Stomach smooth muscle (tissue), 2 donors: ENCODE results near the gene CRYL1.

ENCODE experiments used
- H3K27ac ChIP-seq: one replicate; pipeline ENCODE4 v1.7.0; 2013; ENCODE audit warnings: mild to moderate bottlenecking, low read length, inconsistent platforms
- H3K27me3 ChIP-seq, 2 donors: one replicate each; pipeline ENCODE4 v1.7.0; 2013; ENCODE audit warnings: low read length in 2 of 2; ENCODE audit not compliant: insufficient read depth in 2 of 2, control insufficient read depth in 1 of 2
- H3K36me3 ChIP-seq, 2 donors: one replicate each; pipeline ENCODE4 v1.7.0; 2013; ENCODE audit warnings: low read length in 2 of 2; ENCODE audit not compliant: control insufficient read depth in 2 of 2, insufficient read depth in 2 of 2
- H3K4me1 ChIP-seq: one replicate; pipeline ENCODE4 v1.7.0; 2013; ENCODE audit warnings: low read length; ENCODE audit not compliant: control insufficient read depth, insufficient read depth
- H3K4me3 ChIP-seq, 2 donors: one replicate each; pipeline ENCODE4 v1.7.0; 2013; ENCODE audit warnings: low read length in 2 of 2
- H3K9ac ChIP-seq, 2 donors: one replicate each; pipeline ENCODE4 v1.7.0; 2013; ENCODE audit warnings: low read length in 2 of 2, mild to moderate bottlenecking in 1 of 2
- H3K9me3 ChIP-seq, 2 donors: one replicate each; pipeline ENCODE4 v1.7.0; 2013; ENCODE audit warnings: low read length in 2 of 2; ENCODE audit not compliant: control insufficient read depth in 2 of 2
- donor health status: healthy.
- donor health status: Pancreatic carcinoma.

CRYL1 gene

GRCh38 chr13:20370815-20371421 lies 154.7 kb downstream of the CRYL1 start:
- H3K4me1 ChIP-seq = no peaks in the 10 kb centered on the region
- H3K9me3 ChIP-seq = no peaks in the 10 kb centered on the region
- H3K27me3 ChIP-seq = no peaks in the 10 kb centered on the region
- no peak overlapping the region for H3K4me3 ChIP-seq
- no peak overlapping the region for H3K9ac ChIP-seq
- H3K27ac ChIP-seq = no peak overlapping the region
- no peaks in the 10 kb centered on the region for H3K36me3 ChIP-seq

- no peak overlapping the region for H3K27ac ChIP-seq
- no peaks in the 10 kb centered on the region for H3K4me1 ChIP-seq
- no peaks in the 10 kb centered on the region for H3K9me3 ChIP-seq
- H3K4me3 ChIP-seq = no peak overlapping the region
- no peaks in the 10 kb centered on the region for H3K36me3 ChIP-seq
- no peak overlapping the region for H3K9ac ChIP-seq
- peaks cover 0 to 2% of the 10 kb centered on the region in 2 donors for H3K27me3 ChIP-seq
Observed at GRCh38 chr13:20369886-20370361, 155.7 kb downstream of the CRYL1 start.

GRCh38 chr13:20366056-20366455 lies 159.6 kb downstream of the CRYL1 start:
- no peak overlapping the region for H3K9ac ChIP-seq
- H3K27me3 ChIP-seq = peaks cover 0 to 4% of the 10 kb centered on the region in 2 donors
- H3K36me3 ChIP-seq = no peaks in the 10 kb centered on the region
- no peak overlapping the region for H3K27ac ChIP-seq
- no peaks in the 10 kb centered on the region for H3K9me3 ChIP-seq
- H3K4me1 ChIP-seq = no peaks in the 10 kb centered on the region
- H3K4me3 ChIP-seq = no peak overlapping the region

- H3K4me1 ChIP-seq = no peaks in the 10 kb centered on the region
- H3K9ac ChIP-seq = no peak overlapping the region
- H3K27ac ChIP-seq = no peak overlapping the region
- H3K9me3 ChIP-seq = no peaks in the 10 kb centered on the region
- H3K36me3 ChIP-seq = no peaks in the 10 kb centered on the region
- no peak overlapping the region for H3K4me3 ChIP-seq
- peaks cover 0 to 4% of the 10 kb centered on the region in 2 donors for H3K27me3 ChIP-seq
Observed at GRCh38 chr13:20363603-20364002, 162.1 kb downstream of the CRYL1 start.

- Histone ChIP-seq H3K9me3 (no peaks in the 10 kb centered on the region), H3K4me3 (no peak overlapping the region), H3K9ac (no peak overlapping the region), H3K4me1 (no peaks in the 10 kb centered on the region), H3K27me3 (peaks cover 0 to 4% of the 10 kb centered on the region in 2 donors), H3K36me3 (no peaks in the 10 kb centered on the region), H3K27ac (no peak overlapping the region)
Observed at GRCh38 chr13:20363172-20363571, 162.5 kb downstream of the CRYL1 start.

GRCh38 chr13:20362484-20363041 lies 163.1 kb downstream of the CRYL1 start:
- Histone ChIP-seq H3K4me3 (no peak overlapping the region), H3K9me3 (no peaks in the 10 kb centered on the region), H3K9ac (no peak overlapping the region), H3K36me3 (no peaks in the 10 kb centered on the region), H3K27ac (no peak overlapping the region), H3K4me1 (no peaks in the 10 kb centered on the region), H3K27me3 (peaks cover 0 to 4% of the 10 kb centered on the region in 2 donors)

GRCh38 chr13:20360835-20361412 lies 164.7 kb downstream of the CRYL1 start:
- H3K27me3 ChIP-seq = peaks cover 0 to 4% of the 10 kb centered on the region in 2 donors
- H3K36me3 ChIP-seq = no peaks in the 10 kb centered on the region
- H3K4me3 ChIP-seq = no peak overlapping the region
- H3K9ac ChIP-seq = no peak overlapping the region
- H3K4me1 ChIP-seq = no peaks in the 10 kb centered on the region
- no peaks in the 10 kb centered on the region for H3K9me3 ChIP-seq
- H3K27ac ChIP-seq = no peak overlapping the region

GRCh38 chr13:20360041-20360491 lies 165.6 kb downstream of the CRYL1 start:
- no peaks in the 10 kb centered on the region for H3K4me1 ChIP-seq
- no peak overlapping the region for H3K4me3 ChIP-seq
- peaks cover 0 to 2% of the 10 kb centered on the region in 2 donors for H3K27me3 ChIP-seq
- no peaks in the 10 kb centered on the region for H3K36me3 ChIP-seq
- no peak overlapping the region for H3K9ac ChIP-seq
- H3K9me3 ChIP-seq = no peaks in the 10 kb centered on the region
- no peak overlapping the region for H3K27ac ChIP-seq

- H3K4me1 ChIP-seq = no peaks in the 10 kb centered on the region
- H3K36me3 ChIP-seq = no peaks in the 10 kb centered on the region
- H3K27me3 ChIP-seq = no peaks in the 10 kb centered on the region
- no peaks in the 10 kb centered on the region for H3K9me3 ChIP-seq
- H3K4me3 ChIP-seq = no peak overlapping the region
- H3K9ac ChIP-seq = no peak overlapping the region
- H3K27ac ChIP-seq = no peak overlapping the region
Observed at GRCh38 chr13:20359335-20359734, 166.3 kb downstream of the CRYL1 start.

- H3K4me3 ChIP-seq = no peak overlapping the region
- no peaks in the 10 kb centered on the region for H3K36me3 ChIP-seq
- H3K9ac ChIP-seq = no peak overlapping the region
- no peaks in the 10 kb centered on the region for H3K27me3 ChIP-seq
- no peaks in the 10 kb centered on the region for H3K4me1 ChIP-seq
- H3K9me3 ChIP-seq = no peaks in the 10 kb centered on the region
- no peak overlapping the region for H3K27ac ChIP-seq
Observed at GRCh38 chr13:20358022-20358421, 167.6 kb downstream of the CRYL1 start.

GRCh38 chr13:20356444-20356843 lies 169.2 kb downstream of the CRYL1 start:
- Histone ChIP-seq H3K9me3 (no peaks in the 10 kb centered on the region), H3K27me3 (no peaks in the 10 kb centered on the region), H3K36me3 (no peaks in the 10 kb centered on the region), H3K9ac (no peak overlapping the region), H3K27ac (no peak overlapping the region), H3K4me1 (no peaks in the 10 kb centered on the region), H3K4me3 (no peak overlapping the region)
